HCT116 (cell line): ENCODE results near the gene PCNT. TPM values are rescaled to one million over a fixed set of nuclear protein-coding genes. Genes with fewer than 3 reads are reported as not detected.

Source experiments
- ATAC-seq: fragments of 200-7000 bp; cut with Tn5 transposase; 2 replicates; pipeline ENCODE4 v1.9.1; 2020; ENCODE audit warnings: mild to moderate bottlenecking, moderate library complexity
- BruUV-seq: library from RNA; stranded (reverse); fragments of 400-500 nt; replicated peaks from 2 replicates; lab custom pipeline; 2021; lab: Mats Ljungman, UMichigan
- CTCF ChIA-PET: fragments of 300-600 bp; sonication (Branson Sonifier 250); formaldehyde crosslinking; loops from one replicate; lab custom pipeline; 2021; ENCODE audit warnings: antibody characterized with exemption; lab: Charles Lee
- POLR2A ChIA-PET: fragments of 300-600, 350-600 bp; sonication (Branson Sonifier 250); formaldehyde crosslinking; loops from one replicate; lab custom pipeline; 2021; ENCODE audit warnings: antibody characterized with exemption; lab: Charles Lee
- RAD21 ChIA-PET, 2 experiments: fragments of 300-600 bp; sonication (Branson Sonifier 250); formaldehyde crosslinking; loops; one replicate each; lab custom pipeline; 2023; ENCODE audit warnings: low total read pairs in 2 of 2; ENCODE audit not compliant: uncharacterized antibody in 2 of 2, unreplicated experiment in 2 of 2, low non-redundant PET in 1 of 2; lab: Charles Lee
- DNase-seq: peaks from one replicate; pipeline ENCODE4 v3.0.0-alpha.2; 2010; ENCODE audit warnings: low read depth, low spot score
- H2AFZ ChIP-seq: fragments of 200-600 bp; shearing (Covaris generic), sonication (generic); 2 replicates; pipeline ENCODE4 v1.6.1; 2017; ENCODE audit warnings: low read depth, mixed run types, mixed read lengths, antibody characterized with exemption, low read length; ENCODE audit not compliant: poor library complexity, severe bottlenecking
- H3K27ac ChIP-seq: 2 replicates; pipeline ENCODE4 v1.5.1; 2012; ENCODE audit warnings: low read depth, low read length
- H3K27me3 ChIP-seq: fragments of 200-600 bp; sonication (generic); 2 replicates; pipeline ENCODE4 v1.6.1; 2016; ENCODE audit warnings: mixed run types, low read length, mixed read lengths; ENCODE audit not compliant: insufficient read depth
- H3K36me3 ChIP-seq, 2 experiments: fragments of 200-500 bp in 1 of 2; fragments of 200-600 bp in 1 of 2; sonication (Bioruptor generic) in 1 of 2; sonication (generic) in 1 of 2; 2 replicates each; pipeline versions ENCODE4 v1.5.1 to v1.6.1; 2014 to 2016; ENCODE audit warnings: low read length in 2 of 2, inconsistent platforms in 1 of 2, mixed read lengths in 1 of 2, mixed run types in 1 of 2; ENCODE audit not compliant: insufficient read depth in 2 of 2, control insufficient read depth in 1 of 2
- H3K4me1 ChIP-seq, 2 experiments: fragments of 200-600 bp in 1 of 2; sonication (generic) in 1 of 2; 2 replicates each; pipeline versions ENCODE4 v1.5.1 to v1.6.1; 2012 to 2017; ENCODE audit warnings: low read length in 2 of 2, inconsistent platforms in 1 of 2, mild to moderate bottlenecking in 1 of 2, mixed read lengths in 1 of 2, mixed run types in 1 of 2, moderate library complexity in 1 of 2; ENCODE audit not compliant: insufficient read depth in 2 of 2, control insufficient read depth in 1 of 2
- H3K4me2 ChIP-seq: fragments of 200-600 bp; sonication (generic); 2 replicates; pipeline ENCODE4 v1.6.1; 2017; ENCODE audit warnings: mixed run types, low read length, mixed read lengths
- H3K4me3 ChIP-seq, 2 experiments: fragments of 200-600 bp in 1 of 2; sonication (generic) in 1 of 2; replicated peaks in 1 of 2; 2 replicates each; pipeline ENCODE4 v1.5.1; 2011 to 2016; ENCODE audit warnings: low read length in 2 of 2, control low read depth in 1 of 2, low read depth in 1 of 2, mild to moderate bottlenecking in 1 of 2, mixed read lengths in 1 of 2, mixed run types in 1 of 2
- H3K79me2 ChIP-seq: fragments of 200-600 bp; sonication (generic); 2 replicates; pipeline ENCODE4 v1.6.1; 2017; ENCODE audit warnings: mild to moderate bottlenecking, mixed run types, low read length, moderate library complexity, mixed read lengths; ENCODE audit not compliant: insufficient read depth
- H3K9ac ChIP-seq: fragments of 200-600 bp; sonication (generic); 2 replicates; pipeline ENCODE4 v1.6.1; 2016; ENCODE audit warnings: low read length, mixed read lengths
- H3K9me2 ChIP-seq: fragments of 200-600 bp; sonication (generic), shearing (Covaris generic); 2 replicates; pipeline ENCODE4 v1.6.1; 2017; ENCODE audit warnings: mixed run types, mild to moderate bottlenecking, moderate library complexity; ENCODE audit not compliant: insufficient read depth
- H3K9me3 ChIP-seq, 2 experiments: fragments of 200-500 bp in 1 of 2; fragments of 200-600 bp in 1 of 2; sonication (Bioruptor generic) in 1 of 2; sonication (generic) in 1 of 2; 2 replicates each; pipeline ENCODE4 v1.6.1; 2014 to 2017; ENCODE audit warnings: low read length in 2 of 2, mixed read lengths in 2 of 2, inconsistent platforms in 1 of 2, low read depth in 1 of 2, mild to moderate bottlenecking in 1 of 2, mixed run types in 1 of 2, moderate library complexity in 1 of 2; ENCODE audit not compliant: control insufficient read depth in 1 of 2, insufficient read depth in 1 of 2
- H4K20me1 ChIP-seq: fragments of 200-600 bp; sonication (generic), shearing (Covaris generic); 2 replicates; pipeline ENCODE4 v1.6.1; 2017; ENCODE audit warnings: mixed run types, mild to moderate bottlenecking, moderate library complexity; ENCODE audit not compliant: insufficient read depth
- CBX3 ChIP-seq: IDR thresholded peaks from 2 replicates; pipeline ENCODE4 v1.6.1; 2012; ENCODE audit warnings: low read depth
- EGR1 ChIP-seq: IDR thresholded peaks from 2 replicates; pipeline ENCODE4 v1.6.1; 2012; ENCODE audit warnings: low read depth
- ELF1 ChIP-seq: IDR thresholded peaks from 2 replicates; pipeline ENCODE4 v1.6.1; 2012; ENCODE audit warnings: low read depth, borderline replicate concordance
- EZH2 ChIP-seq: fragments of 200-600 bp; sonication (generic); IDR thresholded peaks from 2 replicates; pipeline ENCODE4 v1.6.1; 2017; ENCODE audit warnings: antibody characterized with exemption, mixed run types
- EZH2phosphoT487 ChIP-seq: fragments of 200-600 bp; IDR thresholded peaks from 2 replicates; pipeline ENCODE4 v1.6.1; 2018; ENCODE audit warnings: antibody characterized with exemption, borderline replicate concordance
- FOSL1 ChIP-seq: IDR thresholded peaks from 2 replicates; pipeline ENCODE4 v1.6.1; 2012; ENCODE audit warnings: low read depth
- JUND ChIP-seq: IDR thresholded peaks from 2 replicates; pipeline ENCODE4 v1.6.1; 2012
- POLR2AphosphoS5 ChIP-seq: IDR thresholded peaks from 2 replicates; pipeline ENCODE4 v1.6.1; 2011; ENCODE audit warnings: mild to moderate bottlenecking, low read depth, low read length, moderate library complexity
- RAD21 ChIP-seq: IDR thresholded peaks from 2 replicates; pipeline ENCODE4 v1.6.1; 2012; ENCODE audit warnings: low read depth, mild to moderate bottlenecking
- SIN3A ChIP-seq: IDR thresholded peaks from 2 replicates; pipeline ENCODE4 v1.6.1; 2012; ENCODE audit warnings: low read depth
- SRF ChIP-seq: IDR thresholded peaks from 2 replicates; pipeline ENCODE4 v1.6.1; 2012; ENCODE audit warnings: low read depth
- YY1 ChIP-seq: IDR thresholded peaks from 2 replicates; pipeline ENCODE4 v1.6.1; 2011; ENCODE audit warnings: low read length, low read depth, moderate library complexity, mild to moderate bottlenecking; ENCODE audit not compliant: insufficient replicate concordance; ENCODE audit errors: extremely low read depth
- ZFX ChIP-seq: fragments of 450-650 bp; IDR thresholded peaks from 2 replicates; pipeline ENCODE4 v1.6.1; 2017
- ZNF274 ChIP-seq: fragments of 200-500 bp; sonication (Bioruptor generic); IDR thresholded peaks from 2 replicates; pipeline ENCODE4 v1.6.1; 2014; ENCODE audit warnings: mild to moderate bottlenecking, low read depth, low read length, inconsistent platforms
- intact Hi-C: fragments of 100-400 bp; cut with micrococcal nuclease; formaldehyde crosslinking; loops from 2 replicates; pipeline ENCODE4 v1.10.0; 2022
- total RNA-seq: library from RNA; stranded (reverse); gene quantifications from one replicate; pipeline ENCODE4 v1.2.1, GENCODE V29; 2021; ENCODE audit not compliant: unreplicated experiment
- TF ChIP-seq, protein P1 (sequence below), 3 experiments: fragments of 200-600 bp in 1 of 3; sonication (generic) in 1 of 3; IDR thresholded peaks in 2 of 3; conservative IDR thresholded peaks in 1 of 3; 2 replicates each; pipeline ENCODE4 v1.5.1; 2012 to 2017; ENCODE audit warnings: low read depth in 2 of 3, low read length in 2 of 3, antibody characterized with exemption in 1 of 3, borderline replicate concordance in 1 of 3, control low read depth in 1 of 3, mild to moderate bottlenecking in 1 of 3, mixed read lengths in 1 of 3, mixed run types in 1 of 3, moderate library complexity in 1 of 3; ENCODE audit not compliant: insufficient read depth in 1 of 3
- TF ChIP-seq, protein P2 (sequence below): IDR thresholded peaks from 2 replicates; pipeline ENCODE4 v1.6.1; 2012
- TF ChIP-seq, protein P3 (sequence below): IDR thresholded peaks from 2 replicates; pipeline ENCODE4 v1.6.1; 2012; ENCODE audit warnings: low read depth

The PCNT gene
- total RNA-seq, 1 experiment from 2014 or later: 43.6 TPM

DNA sequence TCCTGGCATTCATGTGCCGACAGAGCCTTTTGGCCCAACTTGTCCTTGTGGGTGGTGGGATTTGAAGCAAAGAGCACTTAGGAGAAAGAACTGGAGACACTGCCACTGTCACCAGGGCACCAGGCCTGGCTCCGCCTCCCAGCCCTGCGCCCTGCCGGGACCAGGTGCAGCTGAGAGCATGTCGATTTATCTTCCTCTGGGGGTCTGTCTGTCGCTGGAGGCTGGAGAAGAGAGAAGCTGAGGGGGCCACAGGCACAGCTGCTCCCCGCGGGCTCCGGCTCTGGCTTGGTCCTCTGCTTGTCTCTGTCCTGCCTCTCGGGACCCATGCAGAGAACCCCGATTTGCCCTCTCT lies 28.2 kb downstream of the PCNT start:
- H2AFZ ChIP-seq: no peak overlapping the region
- no peak overlapping the region for H3K27ac ChIP-seq
- ATAC-seq: no peak
- H3K9me3 ChIP-seq: no peaks in the 10 kb centered on the region
- H4K20me1 ChIP-seq: no peaks in the 10 kb centered on the region
- DNase-seq: no peak
- no peaks in the 10 kb centered on the region for H3K27me3 ChIP-seq
- ChIA-PET POLR2A (no interaction called here), RAD21 (no interaction called here), CTCF (no interaction called here)
- H3K9ac ChIP-seq: no peak overlapping the region
- TF ChIP-seq CBX3 (no peak), EGR1 (no peak)
- H3K36me3 ChIP-seq: peaks cover 17 to 42% of the 10 kb centered on the region in 2 experiments; a peak in 3 of 4 replicates
- H3K9me2 ChIP-seq: no peaks in the 10 kb centered on the region
- intact Hi-C loops: no loop called here
- no peak overlapping the region for H3K4me3 ChIP-seq
- H3K4me1 ChIP-seq: no peaks in the 10 kb centered on the region
- BruUV-seq: no TSS peak
- H3K4me2 ChIP-seq: no peak overlapping the region
- no peaks in the 10 kb centered on the region for H3K79me2 ChIP-seq

DNA sequence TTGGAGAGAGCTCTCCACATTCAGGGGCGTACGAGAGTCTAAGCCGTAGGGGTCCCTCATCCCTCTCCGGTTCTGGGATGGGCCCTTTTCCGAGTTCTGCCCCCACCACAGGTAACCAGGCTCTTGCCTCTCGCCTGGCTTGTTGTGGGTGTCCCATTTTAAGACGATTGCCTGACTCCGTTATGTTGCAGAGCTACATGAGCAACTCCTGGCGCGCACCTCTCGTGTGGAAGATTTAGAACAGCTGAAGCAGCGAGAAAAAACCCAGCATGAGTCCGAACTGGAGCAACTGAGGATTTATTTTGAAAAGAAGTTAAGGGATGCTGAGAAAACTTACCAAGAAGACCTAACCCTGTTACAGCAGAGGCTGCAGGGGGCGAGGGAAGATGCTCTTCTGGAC lies 29.0 kb downstream of the PCNT start:
- H4K20me1 ChIP-seq: no peaks in the 10 kb centered on the region
- ChIA-PET POLR2A (no interaction called here), RAD21 (no interaction called here), CTCF (no interaction called here)
- H3K9me2 ChIP-seq: no peaks in the 10 kb centered on the region
- peaks cover 12 to 38% of the 10 kb centered on the region in 2 experiments; a peak in 3 of 4 replicates for H3K36me3 ChIP-seq
- H3K27ac ChIP-seq: no peak overlapping the region
- no peak for DNase-seq
- H3K27me3 ChIP-seq: no peaks in the 10 kb centered on the region
- H3K9ac ChIP-seq: no peak overlapping the region
- intact Hi-C loops: no loop called here
- H3K4me2 ChIP-seq: no peak overlapping the region
- BruUV-seq: no TSS peak
- H3K4me1 ChIP-seq: no peaks in the 10 kb centered on the region
- H3K4me3 ChIP-seq: no peak overlapping the region
- ATAC-seq: no peak
- H3K9me3 ChIP-seq: no peaks in the 10 kb centered on the region
- no peak overlapping the region for H2AFZ ChIP-seq
- no peak for TF ChIP-seq ELF1
- no peak for TF ChIP-seq YY1
- TF ChIP-seq RAD21: no peak
- no peak for TF ChIP-seq ZNF274
- no peak for TF ChIP-seq SIN3A
- TF ChIP-seq EZH2phosphoT487: no peak
- TF ChIP-seq, protein P1, sequence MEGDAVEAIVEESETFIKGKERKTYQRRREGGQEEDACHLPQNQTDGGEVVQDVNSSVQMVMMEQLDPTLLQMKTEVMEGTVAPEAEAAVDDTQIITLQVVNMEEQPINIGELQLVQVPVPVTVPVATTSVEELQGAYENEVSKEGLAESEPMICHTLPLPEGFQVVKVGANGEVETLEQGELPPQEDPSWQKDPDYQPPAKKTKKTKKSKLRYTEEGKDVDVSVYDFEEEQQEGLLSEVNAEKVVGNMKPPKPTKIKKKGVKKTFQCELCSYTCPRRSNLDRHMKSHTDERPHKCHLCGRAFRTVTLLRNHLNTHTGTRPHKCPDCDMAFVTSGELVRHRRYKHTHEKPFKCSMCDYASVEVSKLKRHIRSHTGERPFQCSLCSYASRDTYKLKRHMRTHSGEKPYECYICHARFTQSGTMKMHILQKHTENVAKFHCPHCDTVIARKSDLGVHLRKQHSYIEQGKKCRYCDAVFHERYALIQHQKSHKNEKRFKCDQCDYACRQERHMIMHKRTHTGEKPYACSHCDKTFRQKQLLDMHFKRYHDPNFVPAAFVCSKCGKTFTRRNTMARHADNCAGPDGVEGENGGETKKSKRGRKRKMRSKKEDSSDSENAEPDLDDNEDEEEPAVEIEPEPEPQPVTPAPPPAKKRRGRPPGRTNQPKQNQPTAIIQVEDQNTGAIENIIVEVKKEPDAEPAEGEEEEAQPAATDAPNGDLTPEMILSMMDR (IDR thresholded peaks at IDR 0.05 in 2 of 3, conservative IDR thresholded peaks at IDR 0.05 in 1 of 3; ENCODE audit: borderline replicate concordance in 1 of 3, insufficient read depth in 1 of 3, low read depth in 2 of 3, low read length in 2 of 3): no peak
- no peak for TF ChIP-seq POLR2AphosphoS5
- TF ChIP-seq FOSL1: no peak
- TF ChIP-seq ZFX: no peak
- TF ChIP-seq, protein P2, sequence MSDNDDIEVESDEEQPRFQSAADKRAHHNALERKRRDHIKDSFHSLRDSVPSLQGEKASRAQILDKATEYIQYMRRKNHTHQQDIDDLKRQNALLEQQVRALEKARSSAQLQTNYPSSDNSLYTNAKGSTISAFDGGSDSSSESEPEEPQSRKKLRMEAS: no peak
- no peak for TF ChIP-seq SRF
- TF ChIP-seq CBX3: no peak
- TF ChIP-seq, protein P3, sequence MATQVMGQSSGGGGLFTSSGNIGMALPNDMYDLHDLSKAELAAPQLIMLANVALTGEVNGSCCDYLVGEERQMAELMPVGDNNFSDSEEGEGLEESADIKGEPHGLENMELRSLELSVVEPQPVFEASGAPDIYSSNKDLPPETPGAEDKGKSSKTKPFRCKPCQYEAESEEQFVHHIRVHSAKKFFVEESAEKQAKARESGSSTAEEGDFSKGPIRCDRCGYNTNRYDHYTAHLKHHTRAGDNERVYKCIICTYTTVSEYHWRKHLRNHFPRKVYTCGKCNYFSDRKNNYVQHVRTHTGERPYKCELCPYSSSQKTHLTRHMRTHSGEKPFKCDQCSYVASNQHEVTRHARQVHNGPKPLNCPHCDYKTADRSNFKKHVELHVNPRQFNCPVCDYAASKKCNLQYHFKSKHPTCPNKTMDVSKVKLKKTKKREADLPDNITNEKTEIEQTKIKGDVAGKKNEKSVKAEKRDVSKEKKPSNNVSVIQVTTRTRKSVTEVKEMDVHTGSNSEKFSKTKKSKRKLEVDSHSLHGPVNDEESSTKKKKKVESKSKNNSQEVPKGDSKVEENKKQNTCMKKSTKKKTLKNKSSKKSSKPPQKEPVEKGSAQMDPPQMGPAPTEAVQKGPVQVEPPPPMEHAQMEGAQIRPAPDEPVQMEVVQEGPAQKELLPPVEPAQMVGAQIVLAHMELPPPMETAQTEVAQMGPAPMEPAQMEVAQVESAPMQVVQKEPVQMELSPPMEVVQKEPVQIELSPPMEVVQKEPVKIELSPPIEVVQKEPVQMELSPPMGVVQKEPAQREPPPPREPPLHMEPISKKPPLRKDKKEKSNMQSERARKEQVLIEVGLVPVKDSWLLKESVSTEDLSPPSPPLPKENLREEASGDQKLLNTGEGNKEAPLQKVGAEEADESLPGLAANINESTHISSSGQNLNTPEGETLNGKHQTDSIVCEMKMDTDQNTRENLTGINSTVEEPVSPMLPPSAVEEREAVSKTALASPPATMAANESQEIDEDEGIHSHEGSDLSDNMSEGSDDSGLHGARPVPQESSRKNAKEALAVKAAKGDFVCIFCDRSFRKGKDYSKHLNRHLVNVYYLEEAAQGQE: no peak
- TF ChIP-seq JUND: no peak
- no peak for TF ChIP-seq EZH2
- TF ChIP-seq, all 23 proteins: peak for 0
- no peaks in the 10 kb centered on the region for H3K79me2 ChIP-seq
